Adipocyte (in vitro differentiated cells): Measurements from ENCODE around the gene ARCN1.

Experiments used
- DNase-seq: peaks from one replicate; pipeline ENCODE4 v3.0.0-alpha.2; 2015; ENCODE audit warnings: low read depth
- H3K27me3 ChIP-seq: replicated peaks from 2 replicates; pipeline ENCODE4 v1.7.0; 2013; ENCODE audit warnings: mild to moderate bottlenecking, low read length, moderate library complexity; ENCODE audit not compliant: control insufficient read depth, insufficient read depth
- H3K36me3 ChIP-seq: 2 replicates; pipeline ENCODE4 v1.7.0; 2013; ENCODE audit warnings: low read length, mild to moderate bottlenecking, moderate library complexity; ENCODE audit not compliant: control insufficient read depth, insufficient read depth, severe bottlenecking
- H3K4me1 ChIP-seq: 2 replicates; pipeline ENCODE4 v1.7.0; 2013; ENCODE audit warnings: mild to moderate bottlenecking, low read length, moderate library complexity; ENCODE audit not compliant: control insufficient read depth, insufficient read depth
- H3K4me3 ChIP-seq: 2 replicates; pipeline ENCODE4 v1.7.0; 2013; ENCODE audit warnings: mild to moderate bottlenecking, low read length, moderate library complexity
- H3K9ac ChIP-seq: 2 replicates; pipeline ENCODE4 v1.7.0; 2013; ENCODE audit warnings: mild to moderate bottlenecking, low read length, moderate library complexity
- H3K9me3 ChIP-seq: 2 replicates; pipeline ENCODE4 v1.7.0; 2013; ENCODE audit warnings: mild to moderate bottlenecking, low read length, moderate library complexity; ENCODE audit not compliant: control insufficient read depth

ARCN1 gene

GRCh38 chr11:118625036-118625690, 53.0 kb downstream of the ARCN1 start:
- Histone ChIP-seq H3K4me3 (no peak overlapping the region), H3K27me3 (no peaks in the 10 kb centered on the region), H3K9ac (peak overlapping the region; percentile 3), H3K4me1 (peaks cover 60% of the 10 kb centered on the region), H3K36me3 (peaks cover 58% of the 10 kb centered on the region), H3K9me3 (no peaks in the 10 kb centered on the region)
- no peak for DNase-seq

- no peaks in the 10 kb centered on the region for H3K9me3 ChIP-seq
- H3K36me3 ChIP-seq: peaks cover 66% of the 10 kb centered on the region
- no peaks in the 10 kb centered on the region for H3K27me3 ChIP-seq
- peaks cover 53% of the 10 kb centered on the region for H3K4me1 ChIP-seq
- DNase-seq: peak; percentile 23
- H3K9ac ChIP-seq: peak overlapping the region; percentile 3
- H3K4me3 ChIP-seq: no peak overlapping the region
Observed at GRCh38 chr11:118625976-118626375, 53.8 kb downstream of the ARCN1 start.

- no peak overlapping the region for H3K4me3 ChIP-seq
- peaks cover 49% of the 10 kb centered on the region for H3K4me1 ChIP-seq
- peaks cover 82% of the 10 kb centered on the region for H3K36me3 ChIP-seq
- peak overlapping the region; percentile 12 for H3K9ac ChIP-seq
- DNase-seq: no peak
- no peaks in the 10 kb centered on the region for H3K27me3 ChIP-seq
- H3K9me3 ChIP-seq: no peaks in the 10 kb centered on the region
Observed at GRCh38 chr11:118627566-118627965, 55.4 kb downstream of the ARCN1 start.

DNA sequence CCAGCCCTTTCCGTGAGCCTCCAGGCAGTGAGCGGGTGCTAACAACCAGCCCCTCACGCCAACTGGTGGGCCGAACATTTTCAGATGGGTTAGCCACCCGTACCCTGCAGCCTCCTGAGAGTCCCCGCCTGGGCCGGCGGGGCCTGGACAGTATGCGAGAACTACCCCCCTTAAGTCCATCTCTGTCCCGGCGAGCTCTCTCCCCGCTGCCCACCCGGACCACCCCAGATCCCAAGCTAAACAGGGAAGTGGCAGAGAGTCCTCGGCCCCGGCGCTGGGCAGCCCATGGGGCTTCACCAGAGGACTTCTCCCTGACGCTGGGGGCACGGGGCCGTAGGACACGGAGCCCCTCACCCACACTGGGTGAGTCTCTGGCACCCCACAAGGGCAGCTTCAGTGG, 55.8 kb downstream of the ARCN1 start:
- no peak overlapping the region for H3K4me3 ChIP-seq
- peak overlapping the region; percentile 12 for H3K9ac ChIP-seq
- no peak for DNase-seq
- no peaks in the 10 kb centered on the region for H3K9me3 ChIP-seq
- peaks cover 86% of the 10 kb centered on the region for H3K36me3 ChIP-seq
- H3K4me1 ChIP-seq: peaks cover 49% of the 10 kb centered on the region
- no peaks in the 10 kb centered on the region for H3K27me3 ChIP-seq

DNA sequence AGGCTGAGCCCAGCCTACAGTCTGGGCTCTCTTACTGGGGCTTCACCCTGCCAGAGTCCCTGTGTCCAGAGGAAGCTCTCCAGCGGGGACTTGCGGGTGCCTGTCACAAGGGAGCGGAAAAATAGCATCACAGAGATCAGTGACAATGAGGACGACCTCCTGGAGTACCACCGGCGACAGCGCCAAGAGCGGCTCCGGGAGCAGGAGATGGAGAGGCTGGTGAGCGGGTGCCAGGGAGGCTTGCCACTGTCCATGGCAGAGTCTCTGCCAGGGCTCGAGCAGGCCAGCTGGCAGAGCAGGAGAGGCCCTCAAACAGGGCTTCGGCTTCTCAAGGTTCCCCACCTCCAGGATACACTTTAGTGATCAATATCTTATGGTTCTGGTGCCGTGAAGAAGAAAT, 56.2 kb downstream of the ARCN1 start:
- Histone ChIP-seq H3K4me3 (no peak overlapping the region), H3K4me1 (peaks cover 49% of the 10 kb centered on the region), H3K36me3 (peaks cover 90% of the 10 kb centered on the region), H3K9me3 (no peaks in the 10 kb centered on the region), H3K27me3 (no peaks in the 10 kb centered on the region), H3K9ac (peak overlapping the region; percentile 37)
- no peak for DNase-seq

DNA sequence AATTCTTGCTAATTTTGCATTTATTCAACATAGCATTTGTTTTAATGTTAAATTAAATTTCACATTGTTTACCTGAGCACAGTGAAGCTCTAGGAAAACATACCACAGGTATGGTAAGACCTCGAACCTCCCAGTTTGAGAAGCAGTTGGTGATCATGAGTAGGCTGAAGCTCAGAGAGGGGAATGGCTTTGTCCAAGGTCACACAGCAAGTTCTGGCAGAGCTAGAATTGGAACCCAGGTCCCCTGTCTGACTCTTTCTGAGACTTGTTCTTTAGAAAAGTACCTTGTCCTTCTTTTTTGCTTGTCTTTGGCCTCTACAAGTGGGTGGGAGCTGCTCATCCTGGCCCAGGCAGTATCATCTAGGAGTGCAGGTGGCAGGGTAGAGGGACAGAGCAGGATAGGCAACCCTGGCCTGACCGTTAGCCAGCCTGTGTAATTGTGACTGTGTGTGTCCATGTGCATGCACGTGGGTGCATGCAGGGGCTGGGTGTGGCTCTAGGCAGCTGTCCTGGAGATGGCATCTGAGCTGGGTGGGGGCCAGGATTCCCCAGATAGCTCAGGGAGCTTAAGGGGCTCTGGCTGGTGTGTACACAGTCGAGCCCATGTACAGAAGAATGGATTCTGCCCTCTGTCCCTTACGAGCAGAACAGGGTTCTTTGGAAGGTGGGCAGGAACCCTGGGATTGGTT, 56.8 kb downstream of the ARCN1 start:
- H3K4me1 ChIP-seq: peaks cover 52% of the 10 kb centered on the region
- DNase-seq: no peak
- H3K9ac ChIP-seq: peak overlapping the region; percentile 37
- H3K9me3 ChIP-seq: no peaks in the 10 kb centered on the region
- no peak overlapping the region for H3K4me3 ChIP-seq
- no peaks in the 10 kb centered on the region for H3K27me3 ChIP-seq
- peaks cover 93% of the 10 kb centered on the region for H3K36me3 ChIP-seq

GRCh38 chr11:118629761-118630661, 57.8 kb downstream of the ARCN1 start:
- Histone ChIP-seq H3K9me3 (no peaks in the 10 kb centered on the region), H3K4me1 (peaks cover 53% of the 10 kb centered on the region), H3K4me3 (no peak overlapping the region), H3K9ac (peak overlapping the region; percentile 21), H3K36me3 (peaks cover 90% of the 10 kb centered on the region), H3K27me3 (no peaks in the 10 kb centered on the region)
- no peak for DNase-seq

GRCh38 chr11:118631142-118631909, 59.1 kb downstream of the ARCN1 start:
- no peak for DNase-seq
- H3K9ac ChIP-seq: no peak overlapping the region
- no peak overlapping the region for H3K4me3 ChIP-seq
- H3K9me3 ChIP-seq: no peaks in the 10 kb centered on the region
- peaks cover 57% of the 10 kb centered on the region for H3K4me1 ChIP-seq
- H3K36me3 ChIP-seq: peaks cover 93% of the 10 kb centered on the region
- H3K27me3 ChIP-seq: no peaks in the 10 kb centered on the region

DNA sequence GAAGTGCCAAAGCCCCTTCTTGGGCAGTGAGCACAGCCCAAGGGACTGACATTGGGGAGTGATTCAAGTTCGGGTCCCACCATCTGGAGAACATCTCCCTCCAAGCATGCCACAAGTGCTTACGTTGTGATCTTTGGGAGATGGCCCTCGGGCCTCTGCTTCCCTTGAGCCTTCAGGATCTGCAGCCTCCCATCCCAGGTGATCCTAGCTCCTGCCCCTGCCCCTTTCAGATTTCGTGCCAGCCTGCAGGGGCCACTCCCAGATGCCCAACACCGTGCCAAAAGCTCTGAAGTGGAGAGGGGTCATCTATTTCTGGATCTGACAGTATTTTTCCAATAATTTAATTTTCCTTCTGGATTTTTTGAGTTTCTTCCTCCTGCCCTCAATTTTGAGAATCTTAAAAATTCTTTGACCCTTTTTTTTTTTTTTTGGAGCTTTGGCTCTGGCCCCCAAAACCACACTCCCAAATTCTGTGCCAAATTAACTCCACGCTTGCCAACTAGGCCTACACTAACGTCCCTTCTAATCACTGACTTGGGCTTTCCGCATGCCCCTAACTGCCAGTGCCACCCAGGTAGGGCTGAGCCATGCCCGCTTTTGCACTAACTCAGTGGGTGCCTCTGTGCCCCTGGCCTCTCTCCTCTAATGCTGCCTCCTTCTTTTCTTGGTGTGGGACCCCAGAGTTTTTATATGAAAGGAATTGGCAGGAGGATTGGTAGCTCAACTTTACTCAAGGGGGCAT, 60.5 kb downstream of the ARCN1 start:
- no peak for DNase-seq
- H3K4me1 ChIP-seq: peaks cover 69% of the 10 kb centered on the region
- H3K4me3 ChIP-seq: no peak overlapping the region
- H3K27me3 ChIP-seq: no peaks in the 10 kb centered on the region
- no peaks in the 10 kb centered on the region for H3K9me3 ChIP-seq
- peaks cover 93% of the 10 kb centered on the region for H3K36me3 ChIP-seq
- peak overlapping the region; percentile 41 for H3K9ac ChIP-seq

GRCh38 chr11:118633319-118633690, 61.1 kb downstream of the ARCN1 start:
- peak overlapping the region; percentile 41 for H3K9ac ChIP-seq
- no peaks in the 10 kb centered on the region for H3K27me3 ChIP-seq
- no peak overlapping the region for H3K4me3 ChIP-seq
- peaks cover 69% of the 10 kb centered on the region for H3K4me1 ChIP-seq
- H3K36me3 ChIP-seq: peaks cover 92% of the 10 kb centered on the region
- no peaks in the 10 kb centered on the region for H3K9me3 ChIP-seq
- no peak for DNase-seq
